ENCODE results near the gene STT3A. TPM values are rescaled to one million over a fixed set of nuclear protein-coding genes. Genes with fewer than 3 reads are reported as not detected.

STT3A gene
- total and polyA plus RNA-seq, 4 donors = 47.5 to 176 (median 130) TPM

DNA sequence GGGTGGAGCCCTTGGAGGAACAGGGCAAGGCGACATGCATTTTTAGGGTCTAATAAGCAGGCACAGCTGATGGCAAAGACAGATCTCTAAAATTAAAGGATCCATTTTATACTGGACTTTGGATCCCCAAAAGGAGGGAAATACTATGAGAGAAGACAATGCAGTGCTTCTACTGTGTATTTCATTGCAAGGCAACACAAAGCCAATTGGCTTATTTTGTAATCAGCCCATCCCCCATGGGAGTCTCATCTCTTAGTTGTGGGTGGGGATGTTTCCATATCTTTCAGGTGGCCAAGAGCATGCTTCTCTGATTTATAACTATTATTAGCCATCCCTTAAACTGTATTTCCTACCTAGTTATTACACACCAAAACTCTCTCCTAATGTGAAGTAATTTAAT is 41.9 kb upstream of the STT3A start:
- DNase-seq (ENCODE audit: low spot score) = no peak
- Histone ChIP-seq H3K4me3 (ENCODE audit: low read depth in 1 of 3, low read length in 3 of 3) (no peak overlapping the region), H3K4me1 (ENCODE audit: control insufficient read depth in 4 of 4, insufficient read depth in 4 of 4, low read length in 3 of 4) (no peaks in the 10 kb centered on the region), H3K9me3 (ENCODE audit: control insufficient read depth in 4 of 4, low read length in 3 of 4) (peaks cover 17 to 29% (median 23%) of the 10 kb centered on the region in 4 donors), H3K9ac (ENCODE audit: low read depth in 1 of 2, low read length in 2 of 2) (no peak overlapping the region), H3K27me3 (ENCODE audit: control insufficient read depth in 4 of 4, insufficient read depth in 4 of 4, low read length in 3 of 4) (no peaks in the 10 kb centered on the region), H3K36me3 (ENCODE audit: control insufficient read depth in 4 of 4, insufficient read depth in 3 of 4, low read depth in 1 of 4, low read length in 3 of 4) (no peaks in the 10 kb centered on the region), H3K27ac (ENCODE audit: low read depth in 1 of 2, low read length in 2 of 2) (no peak overlapping the region)
- TF ChIP-seq, protein P1, sequence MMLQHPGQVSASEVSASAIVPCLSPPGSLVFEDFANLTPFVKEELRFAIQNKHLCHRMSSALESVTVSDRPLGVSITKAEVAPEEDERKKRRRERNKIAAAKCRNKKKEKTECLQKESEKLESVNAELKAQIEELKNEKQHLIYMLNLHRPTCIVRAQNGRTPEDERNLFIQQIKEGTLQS (IDR thresholded peaks at IDR 0.05) = no peak
- TF ChIP-seq, protein P2, sequence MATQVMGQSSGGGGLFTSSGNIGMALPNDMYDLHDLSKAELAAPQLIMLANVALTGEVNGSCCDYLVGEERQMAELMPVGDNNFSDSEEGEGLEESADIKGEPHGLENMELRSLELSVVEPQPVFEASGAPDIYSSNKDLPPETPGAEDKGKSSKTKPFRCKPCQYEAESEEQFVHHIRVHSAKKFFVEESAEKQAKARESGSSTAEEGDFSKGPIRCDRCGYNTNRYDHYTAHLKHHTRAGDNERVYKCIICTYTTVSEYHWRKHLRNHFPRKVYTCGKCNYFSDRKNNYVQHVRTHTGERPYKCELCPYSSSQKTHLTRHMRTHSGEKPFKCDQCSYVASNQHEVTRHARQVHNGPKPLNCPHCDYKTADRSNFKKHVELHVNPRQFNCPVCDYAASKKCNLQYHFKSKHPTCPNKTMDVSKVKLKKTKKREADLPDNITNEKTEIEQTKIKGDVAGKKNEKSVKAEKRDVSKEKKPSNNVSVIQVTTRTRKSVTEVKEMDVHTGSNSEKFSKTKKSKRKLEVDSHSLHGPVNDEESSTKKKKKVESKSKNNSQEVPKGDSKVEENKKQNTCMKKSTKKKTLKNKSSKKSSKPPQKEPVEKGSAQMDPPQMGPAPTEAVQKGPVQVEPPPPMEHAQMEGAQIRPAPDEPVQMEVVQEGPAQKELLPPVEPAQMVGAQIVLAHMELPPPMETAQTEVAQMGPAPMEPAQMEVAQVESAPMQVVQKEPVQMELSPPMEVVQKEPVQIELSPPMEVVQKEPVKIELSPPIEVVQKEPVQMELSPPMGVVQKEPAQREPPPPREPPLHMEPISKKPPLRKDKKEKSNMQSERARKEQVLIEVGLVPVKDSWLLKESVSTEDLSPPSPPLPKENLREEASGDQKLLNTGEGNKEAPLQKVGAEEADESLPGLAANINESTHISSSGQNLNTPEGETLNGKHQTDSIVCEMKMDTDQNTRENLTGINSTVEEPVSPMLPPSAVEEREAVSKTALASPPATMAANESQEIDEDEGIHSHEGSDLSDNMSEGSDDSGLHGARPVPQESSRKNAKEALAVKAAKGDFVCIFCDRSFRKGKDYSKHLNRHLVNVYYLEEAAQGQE (IDR thresholded peaks at IDR 0.05) = no peak
- WGBS = 96% methylated on average over 1 of the region's 1 CpG

DNA sequence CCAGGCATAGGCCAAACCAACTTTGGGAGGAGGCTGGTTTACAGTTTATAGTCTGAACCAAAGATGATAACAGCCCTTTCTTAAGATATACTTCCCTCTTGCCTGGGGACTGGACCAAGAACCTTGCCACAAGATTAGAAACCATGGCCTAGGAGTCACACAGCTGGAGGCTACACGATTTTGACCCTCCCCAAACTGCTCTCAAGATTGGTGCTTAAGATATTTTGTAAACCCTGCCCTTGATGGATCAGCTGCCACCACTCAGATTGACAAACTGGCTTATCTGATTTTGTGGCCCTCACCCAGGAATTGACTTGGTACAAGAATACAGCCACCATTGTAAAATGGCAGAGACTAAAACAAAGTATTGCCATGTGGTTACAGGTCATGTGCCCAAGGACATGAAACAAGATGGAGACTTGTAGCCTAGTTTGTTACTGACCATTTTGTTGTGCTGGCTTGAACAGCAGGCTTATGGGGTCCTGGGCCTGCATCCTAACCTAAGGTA is 40.8 kb upstream of the STT3A start:
- Histone ChIP-seq H3K4me3 (ENCODE audit: low read depth in 1 of 3, low read length in 3 of 3) (no peak overlapping the region), H3K27ac (ENCODE audit: low read depth in 1 of 2, low read length in 2 of 2) (no peak overlapping the region), H3K27me3 (ENCODE audit: control insufficient read depth in 4 of 4, insufficient read depth in 4 of 4, low read length in 3 of 4) (no peaks in the 10 kb centered on the region), H3K4me1 (ENCODE audit: control insufficient read depth in 4 of 4, insufficient read depth in 4 of 4, low read length in 3 of 4) (no peaks in the 10 kb centered on the region), H3K9ac (ENCODE audit: low read depth in 1 of 2, low read length in 2 of 2) (no peak overlapping the region), H3K36me3 (ENCODE audit: control insufficient read depth in 4 of 4, insufficient read depth in 3 of 4, low read depth in 1 of 4, low read length in 3 of 4) (no peaks in the 10 kb centered on the region), H3K9me3 (ENCODE audit: control insufficient read depth in 4 of 4, low read length in 3 of 4) (peaks cover 17 to 29% (median 23%) of the 10 kb centered on the region in 4 donors)
- DNase-seq (ENCODE audit: low spot score) = no peak
- no peak for TF ChIP-seq FOXA1 (IDR thresholded peaks at IDR 0.05)
- TF ChIP-seq, protein P3, sequence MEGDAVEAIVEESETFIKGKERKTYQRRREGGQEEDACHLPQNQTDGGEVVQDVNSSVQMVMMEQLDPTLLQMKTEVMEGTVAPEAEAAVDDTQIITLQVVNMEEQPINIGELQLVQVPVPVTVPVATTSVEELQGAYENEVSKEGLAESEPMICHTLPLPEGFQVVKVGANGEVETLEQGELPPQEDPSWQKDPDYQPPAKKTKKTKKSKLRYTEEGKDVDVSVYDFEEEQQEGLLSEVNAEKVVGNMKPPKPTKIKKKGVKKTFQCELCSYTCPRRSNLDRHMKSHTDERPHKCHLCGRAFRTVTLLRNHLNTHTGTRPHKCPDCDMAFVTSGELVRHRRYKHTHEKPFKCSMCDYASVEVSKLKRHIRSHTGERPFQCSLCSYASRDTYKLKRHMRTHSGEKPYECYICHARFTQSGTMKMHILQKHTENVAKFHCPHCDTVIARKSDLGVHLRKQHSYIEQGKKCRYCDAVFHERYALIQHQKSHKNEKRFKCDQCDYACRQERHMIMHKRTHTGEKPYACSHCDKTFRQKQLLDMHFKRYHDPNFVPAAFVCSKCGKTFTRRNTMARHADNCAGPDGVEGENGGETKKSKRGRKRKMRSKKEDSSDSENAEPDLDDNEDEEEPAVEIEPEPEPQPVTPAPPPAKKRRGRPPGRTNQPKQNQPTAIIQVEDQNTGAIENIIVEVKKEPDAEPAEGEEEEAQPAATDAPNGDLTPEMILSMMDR (IDR thresholded peaks at IDR 0.05; ENCODE audit: low read depth, low read length, missing input control) = no peak
- TF ChIP-seq EGR1 (IDR thresholded peaks at IDR 0.05; ENCODE audit: low read depth in 2 of 2) = no peak
- TF ChIP-seq, protein P1 (IDR thresholded peaks at IDR 0.05) = no peak
- no peak for TF ChIP-seq TAF1 (conservative IDR thresholded peaks at IDR 0.05)
- no peak for TF ChIP-seq RAD21 (IDR thresholded peaks at IDR 0.05)
- no peak for TF ChIP-seq YY1 (IDR thresholded peaks at IDR 0.05)
- TF ChIP-seq HNF4G (IDR thresholded peaks at IDR 0.05) = no peak
- TF ChIP-seq, protein P4, sequence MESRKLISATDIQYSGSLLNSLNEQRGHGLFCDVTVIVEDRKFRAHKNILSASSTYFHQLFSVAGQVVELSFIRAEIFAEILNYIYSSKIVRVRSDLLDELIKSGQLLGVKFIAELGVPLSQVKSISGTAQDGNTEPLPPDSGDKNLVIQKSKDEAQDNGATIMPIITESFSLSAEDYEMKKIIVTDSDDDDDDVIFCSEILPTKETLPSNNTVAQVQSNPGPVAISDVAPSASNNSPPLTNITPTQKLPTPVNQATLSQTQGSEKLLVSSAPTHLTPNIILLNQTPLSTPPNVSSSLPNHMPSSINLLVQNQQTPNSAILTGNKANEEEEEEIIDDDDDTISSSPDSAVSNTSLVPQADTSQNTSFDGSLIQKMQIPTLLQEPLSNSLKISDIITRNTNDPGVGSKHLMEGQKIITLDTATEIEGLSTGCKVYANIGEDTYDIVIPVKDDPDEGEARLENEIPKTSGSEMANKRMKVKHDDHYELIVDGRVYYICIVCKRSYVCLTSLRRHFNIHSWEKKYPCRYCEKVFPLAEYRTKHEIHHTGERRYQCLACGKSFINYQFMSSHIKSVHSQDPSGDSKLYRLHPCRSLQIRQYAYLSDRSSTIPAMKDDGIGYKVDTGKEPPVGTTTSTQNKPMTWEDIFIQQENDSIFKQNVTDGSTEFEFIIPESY (IDR thresholded peaks at IDR 0.05) = no peak
- no peak for TF ChIP-seq JUND (IDR thresholded peaks at IDR 0.05)
- no peak for TF ChIP-seq NR2F2 (IDR thresholded peaks at IDR 0.05)
- TF ChIP-seq RXRA (IDR thresholded peaks at IDR 0.05) = no peak
- TF ChIP-seq, protein P5, sequence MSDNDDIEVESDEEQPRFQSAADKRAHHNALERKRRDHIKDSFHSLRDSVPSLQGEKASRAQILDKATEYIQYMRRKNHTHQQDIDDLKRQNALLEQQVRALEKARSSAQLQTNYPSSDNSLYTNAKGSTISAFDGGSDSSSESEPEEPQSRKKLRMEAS (IDR thresholded peaks at IDR 0.05) = no peak
- TF ChIP-seq GABPA (IDR thresholded peaks at IDR 0.05 in 1 of 2, conservative IDR thresholded peaks at IDR 0.05 in 1 of 2) = no peak
- no peak for TF ChIP-seq FOXA2 (IDR thresholded peaks at IDR 0.05)
- TF ChIP-seq, protein P2 (IDR thresholded peaks at IDR 0.05) = no peak
- TF ChIP-seq SP1 (IDR thresholded peaks at IDR 0.05) = no peak
- no peak for TF ChIP-seq HNF4A (conservative IDR thresholded peaks at IDR 0.05)
- WGBS = 44% methylated on average over 1 of the region's 1 CpG

All from liver (tissue), 9 donors.